ENCODE results near the gene GNAQ.

DNA sequence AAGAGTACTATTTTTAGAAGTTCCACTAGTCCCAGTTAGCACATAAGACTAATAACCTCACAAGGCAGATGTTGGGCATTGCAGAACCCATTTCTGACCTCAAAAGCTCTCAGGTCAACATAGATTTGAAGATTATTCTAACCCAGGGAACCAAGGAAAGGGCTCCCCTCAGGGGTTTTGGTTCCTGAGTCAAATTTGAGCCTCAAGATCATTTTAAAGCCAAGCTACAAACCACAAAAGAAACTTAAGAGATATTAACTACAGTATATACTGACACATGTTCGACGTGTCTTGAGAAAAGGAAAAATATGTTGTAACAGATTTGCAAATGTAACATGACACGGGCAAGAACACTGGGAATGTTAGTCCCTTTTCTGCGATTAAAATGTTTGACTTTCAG is 88.6 kb downstream of the GNAQ start:
- TF ChIP-seq, protein P1, sequence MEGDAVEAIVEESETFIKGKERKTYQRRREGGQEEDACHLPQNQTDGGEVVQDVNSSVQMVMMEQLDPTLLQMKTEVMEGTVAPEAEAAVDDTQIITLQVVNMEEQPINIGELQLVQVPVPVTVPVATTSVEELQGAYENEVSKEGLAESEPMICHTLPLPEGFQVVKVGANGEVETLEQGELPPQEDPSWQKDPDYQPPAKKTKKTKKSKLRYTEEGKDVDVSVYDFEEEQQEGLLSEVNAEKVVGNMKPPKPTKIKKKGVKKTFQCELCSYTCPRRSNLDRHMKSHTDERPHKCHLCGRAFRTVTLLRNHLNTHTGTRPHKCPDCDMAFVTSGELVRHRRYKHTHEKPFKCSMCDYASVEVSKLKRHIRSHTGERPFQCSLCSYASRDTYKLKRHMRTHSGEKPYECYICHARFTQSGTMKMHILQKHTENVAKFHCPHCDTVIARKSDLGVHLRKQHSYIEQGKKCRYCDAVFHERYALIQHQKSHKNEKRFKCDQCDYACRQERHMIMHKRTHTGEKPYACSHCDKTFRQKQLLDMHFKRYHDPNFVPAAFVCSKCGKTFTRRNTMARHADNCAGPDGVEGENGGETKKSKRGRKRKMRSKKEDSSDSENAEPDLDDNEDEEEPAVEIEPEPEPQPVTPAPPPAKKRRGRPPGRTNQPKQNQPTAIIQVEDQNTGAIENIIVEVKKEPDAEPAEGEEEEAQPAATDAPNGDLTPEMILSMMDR (IDR thresholded peaks at IDR 0.05), result no peak
- TF ChIP-seq ZFX (IDR thresholded peaks at IDR 0.05; ENCODE audit: borderline replicate concordance), result no peak

Measured in 22Rv1 (cell line).